ENCODE results near the gene LZTR1.
"Not testable (repeated sequence)": the region's sequence is repeated elsewhere in the genome, so short reads cannot be mapped to it uniquely, and the experiment has no call there.

LZTR1 gene

GRCh38 chr22:20965888-20966855, 15.9 kb upstream of the LZTR1 start:
- DNase-seq (ENCODE audit: low spot score): no peak

- no peak for DNase-seq (ENCODE audit: low spot score)
Observed at GRCh38 chr22:20966883-20967696, 15.0 kb upstream of the LZTR1 start, which contains the start of gene AIFM3. Gene AIFM3 (plus strand): TSS chr22:20967255. CDS start chr22:20967945, 690 bp downstream.

GRCh38 chr22:20967697-20968211, 14.3 kb upstream of the LZTR1 start:
- DNase-seq (ENCODE audit: low spot score): no peak

GRCh38 chr22:20968281-20968977, 13.7 kb upstream of the LZTR1 start:
- no peak for DNase-seq (ENCODE audit: low spot score)

- no peak for DNase-seq (ENCODE audit: low spot score)
Observed at GRCh38 chr22:20970939-20971657, 11.0 kb upstream of the LZTR1 start.

DNA sequence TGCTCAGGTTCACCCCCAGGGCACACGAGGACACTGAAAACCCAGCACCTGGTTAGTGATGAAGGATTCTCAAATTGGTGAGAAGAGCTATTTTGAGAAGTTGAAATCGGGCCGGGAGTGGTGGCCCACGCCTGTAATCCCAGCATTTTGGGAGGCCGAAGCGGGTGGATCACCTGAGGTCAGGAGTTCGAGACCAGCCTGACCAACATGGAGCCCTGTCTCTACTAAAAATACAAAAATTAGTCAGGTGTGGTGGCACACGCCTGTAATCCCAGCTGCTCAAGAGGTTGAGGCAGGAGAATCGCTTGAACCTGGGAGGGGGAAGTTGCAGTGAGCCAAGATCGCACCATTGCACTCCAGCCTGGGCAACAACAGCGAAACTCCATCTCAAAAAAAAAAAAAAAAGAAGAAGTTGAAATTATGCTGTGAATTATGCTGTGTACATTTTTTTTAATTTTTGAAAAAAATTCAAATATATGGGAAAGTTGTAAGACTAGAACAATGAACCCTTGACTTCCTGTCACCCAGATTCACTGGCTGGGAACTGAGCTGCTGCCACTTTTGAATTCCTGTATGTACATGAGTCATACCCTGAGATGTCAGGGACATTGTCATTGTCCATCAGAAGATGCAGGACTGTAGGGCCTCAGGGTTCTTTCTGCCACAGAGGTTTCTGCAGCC, 9.9 kb upstream of the LZTR1 start:
- not testable (repeated sequence) for DNase-seq (ENCODE audit: low spot score)

DNA sequence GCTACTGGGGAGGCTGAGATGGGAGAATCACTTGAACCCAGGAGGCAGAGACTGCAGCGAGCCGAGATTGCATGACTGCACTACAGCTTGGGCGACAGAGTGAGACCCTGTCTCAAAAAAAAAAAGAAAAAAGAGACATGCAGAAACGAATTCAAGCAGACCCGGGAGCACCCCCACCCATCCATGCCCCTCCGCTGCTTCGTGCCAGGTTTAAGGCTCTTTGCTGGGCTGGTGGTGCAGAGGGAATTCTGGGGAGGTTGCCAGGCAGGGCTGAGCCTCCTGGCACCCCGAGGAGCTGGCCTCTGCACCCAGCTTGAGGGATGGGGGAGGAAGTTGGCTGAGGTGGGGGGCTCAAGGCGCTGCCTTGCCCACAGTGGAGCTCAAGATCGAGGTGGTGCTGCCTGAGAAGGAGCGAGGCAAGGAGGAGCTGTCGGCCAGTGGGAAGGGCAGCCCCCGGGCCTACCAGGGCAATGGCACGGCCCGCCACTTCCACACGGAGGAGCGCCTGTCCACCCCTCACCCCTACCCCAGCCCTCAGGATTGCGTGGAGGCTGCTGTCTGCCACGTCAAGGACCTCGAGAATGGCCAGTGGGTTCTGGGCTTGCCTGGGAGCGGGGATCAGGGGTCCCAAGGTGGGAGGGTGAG, 9.0 kb upstream of the LZTR1 start:
- no peak for DNase-seq (ENCODE audit: low spot score)

DNA sequence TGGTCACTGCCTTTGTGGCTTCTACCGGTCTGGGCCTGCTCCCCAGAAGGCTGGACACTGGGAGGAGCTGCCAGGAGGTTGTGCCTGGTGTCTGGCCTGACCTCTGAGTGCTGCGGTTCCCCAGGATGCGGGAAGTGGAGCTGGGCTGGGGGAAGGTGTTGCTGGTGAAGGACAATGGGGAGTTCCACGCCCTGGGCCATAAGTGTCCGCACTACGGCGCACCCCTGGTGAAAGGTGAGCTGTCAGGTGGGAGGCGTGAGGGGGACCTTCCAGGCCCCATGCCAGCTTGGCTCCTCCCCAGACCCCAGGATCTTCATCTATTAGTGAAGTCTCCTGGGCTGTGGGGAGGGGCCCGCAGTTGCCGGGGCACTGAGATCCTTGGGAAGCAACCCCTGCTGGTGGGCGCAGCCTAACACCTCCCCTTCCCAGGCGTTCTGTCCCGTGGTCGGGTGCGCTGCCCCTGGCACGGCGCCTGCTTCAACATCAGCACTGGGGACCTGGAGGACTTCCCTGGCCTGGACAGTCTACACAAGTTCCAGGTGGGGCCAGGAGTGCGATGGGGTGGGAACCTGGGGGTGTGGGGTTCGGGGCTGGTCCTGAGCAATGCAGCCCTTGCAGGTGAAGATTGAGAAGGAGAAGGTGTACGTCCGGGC, 8.3 kb upstream of the LZTR1 start:
- no peak for DNase-seq (ENCODE audit: low spot score)

DNA sequence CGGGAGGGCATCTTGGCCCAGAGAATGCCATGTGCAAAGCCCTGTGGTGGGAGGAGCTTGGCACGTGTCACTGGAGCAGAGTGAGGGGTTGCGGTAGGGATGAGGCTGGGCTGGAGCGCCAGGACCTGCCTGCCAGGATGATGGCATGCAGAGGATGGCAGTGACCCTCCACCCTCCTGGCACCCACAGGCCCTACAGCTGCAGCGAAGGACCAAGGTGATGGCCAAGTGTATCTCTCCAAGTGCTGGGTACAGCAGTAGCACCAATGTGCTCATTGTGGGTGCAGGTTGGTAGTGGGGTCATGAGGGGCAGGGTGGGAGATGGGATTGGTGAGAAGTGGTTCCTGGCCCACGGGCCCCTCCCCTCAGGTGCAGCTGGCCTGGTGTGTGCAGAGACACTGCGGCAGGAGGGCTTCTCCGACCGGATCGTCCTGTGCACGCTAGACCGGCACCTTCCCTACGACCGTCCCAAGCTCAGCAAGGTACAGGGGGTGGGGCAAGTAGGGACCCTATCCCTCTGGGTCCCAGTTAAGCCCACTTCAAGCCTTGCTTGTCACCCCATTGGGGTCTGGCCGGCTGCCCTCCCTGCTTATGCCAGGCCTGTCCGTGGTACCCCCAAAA, 7.7 kb upstream of the LZTR1 start:
- DNase-seq (ENCODE audit: low spot score): no peak

DNA sequence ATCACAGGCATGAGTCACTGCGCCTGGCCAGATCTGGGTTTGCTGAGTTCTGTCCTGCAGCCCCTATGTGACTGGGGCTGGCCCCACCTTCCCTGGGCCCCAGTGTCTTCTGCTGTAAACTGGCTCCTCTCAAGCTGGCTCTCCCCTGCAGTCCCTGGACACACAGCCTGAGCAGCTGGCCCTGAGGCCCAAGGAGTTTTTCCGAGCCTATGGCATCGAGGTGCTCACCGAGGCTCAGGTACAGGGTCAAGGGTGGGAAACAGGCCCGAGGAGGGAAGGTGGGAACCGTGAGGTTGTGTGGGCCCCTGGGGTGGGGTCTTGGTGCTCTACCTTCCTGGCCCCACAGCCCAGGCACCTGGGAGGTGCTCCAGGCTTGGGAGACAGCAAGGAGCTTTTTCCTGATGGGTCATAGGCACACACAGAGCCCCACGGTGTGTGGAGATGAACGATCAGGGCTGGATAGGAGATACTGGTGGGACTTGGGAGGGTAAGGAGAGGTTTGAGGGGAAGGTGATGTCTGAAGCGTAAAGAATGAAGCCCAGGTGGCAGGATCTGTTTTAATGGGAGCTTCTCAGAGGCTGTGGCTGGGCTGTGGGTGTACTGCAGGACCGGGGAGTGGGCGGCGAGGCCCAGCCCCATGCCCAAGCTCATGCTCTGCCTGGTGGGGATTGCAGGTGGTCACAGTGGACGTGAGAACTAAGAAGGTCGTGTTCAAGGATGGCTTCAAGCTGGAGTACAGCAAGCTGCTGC, 6.4 kb upstream of the LZTR1 start:
- DNase-seq (ENCODE audit: low spot score): no peak

DNA sequence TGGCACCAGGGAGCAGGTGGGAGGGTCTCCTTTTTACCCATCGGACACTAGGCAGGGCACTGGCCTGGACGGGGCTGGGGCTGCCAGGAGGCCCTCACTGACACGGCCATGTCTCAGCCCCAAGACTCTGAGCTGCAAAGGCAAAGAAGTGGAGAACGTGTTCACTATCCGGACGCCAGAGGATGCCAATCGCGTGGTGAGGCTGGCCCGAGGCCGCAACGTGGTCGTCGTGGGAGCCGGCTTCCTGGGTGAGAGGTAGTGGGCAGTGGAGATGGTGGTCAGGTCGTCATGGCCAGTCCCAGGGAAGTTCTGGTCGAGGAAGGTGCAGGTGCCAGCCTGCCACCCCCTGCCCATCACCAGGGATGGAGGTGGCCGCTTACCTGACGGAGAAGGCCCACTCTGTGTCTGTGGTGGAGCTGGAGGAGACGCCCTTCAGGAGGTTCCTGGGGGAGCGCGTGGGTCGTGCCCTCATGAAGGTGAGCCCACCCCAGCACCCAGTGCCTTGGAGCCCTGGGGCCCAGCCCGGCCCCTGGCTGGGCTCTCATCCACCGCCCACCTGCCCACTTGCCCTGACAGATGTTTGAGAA, 5.7 kb upstream of the LZTR1 start:
- DNase-seq (ENCODE audit: low spot score): no peak

- no peak for DNase-seq (ENCODE audit: low spot score)
Observed at GRCh38 chr22:20977019-20977418, 5.1 kb upstream of the LZTR1 start.

DNA sequence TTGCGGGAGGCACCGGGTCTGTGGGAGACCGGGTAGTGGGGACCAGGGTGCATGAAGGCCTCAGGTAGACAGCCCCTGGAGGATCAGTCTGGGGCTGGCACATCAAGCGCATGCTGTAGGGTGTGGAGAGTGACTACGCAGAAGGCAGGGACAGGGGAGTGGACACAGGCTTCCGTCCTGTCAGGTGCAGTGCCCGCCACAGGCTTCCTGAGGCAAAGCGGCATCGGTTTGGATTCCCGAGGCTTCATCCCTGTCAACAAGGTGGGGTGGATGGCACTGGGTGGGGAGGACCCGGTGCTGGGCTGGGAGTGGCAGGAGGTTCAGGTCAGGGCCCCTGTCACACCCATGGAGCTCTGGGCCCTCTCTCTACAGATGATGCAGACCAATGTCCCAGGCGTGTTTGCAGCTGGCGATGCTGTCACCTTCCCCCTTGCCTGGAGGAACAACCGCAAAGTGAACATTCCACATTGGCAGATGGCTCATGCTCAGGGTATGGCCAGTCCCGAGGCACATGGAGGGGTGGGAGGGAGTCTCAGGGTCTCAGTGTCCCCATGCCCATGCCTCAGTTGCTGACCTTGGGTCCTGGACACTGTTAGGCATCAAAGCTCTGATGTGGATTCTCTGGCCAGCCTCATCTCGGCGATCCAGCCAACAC, 4.5 kb upstream of the LZTR1 start:
- DNase-seq (ENCODE audit: low spot score): no peak

GRCh38 chr22:20978419-20978818, 3.7 kb upstream of the LZTR1 start:
- no peak for DNase-seq (ENCODE audit: low spot score)

- peak; percentile 83 for DNase-seq (ENCODE audit: low spot score)
Observed at GRCh38 chr22:20979243-20979809, 2.8 kb upstream of the LZTR1 start.

GRCh38 chr22:20979940-20980453, 2.1 kb upstream of the LZTR1 start:
- DNase-seq (ENCODE audit: low spot score): no peak

DNA sequence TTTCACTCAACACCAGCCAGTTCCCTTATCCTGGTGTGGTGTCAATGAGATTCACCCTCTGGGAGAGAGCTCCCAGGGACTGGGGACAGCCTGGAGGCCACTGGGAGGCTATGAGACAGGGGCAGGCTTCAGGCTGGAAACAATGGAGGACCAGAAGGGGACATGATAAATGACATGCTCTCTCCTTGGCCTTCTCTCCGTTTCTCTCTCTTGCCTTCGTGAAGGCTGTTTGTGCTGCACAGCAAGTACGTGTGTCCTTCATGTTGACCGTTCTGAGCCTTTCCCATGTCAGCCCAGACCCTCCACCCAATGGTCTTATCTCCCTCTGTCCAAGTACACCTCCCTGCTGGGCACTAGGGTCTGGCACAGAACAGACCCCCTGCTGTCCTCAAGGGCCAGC, 1.6 kb upstream of the LZTR1 start:
- no peak for DNase-seq (ENCODE audit: low spot score)
